ENCODE results near the gene NOTO.
"Not testable (repeated sequence)": the region's sequence is repeated elsewhere in the genome, so short reads cannot be mapped to it uniquely, and the experiment has no call there.

NOTO gene

DNA sequence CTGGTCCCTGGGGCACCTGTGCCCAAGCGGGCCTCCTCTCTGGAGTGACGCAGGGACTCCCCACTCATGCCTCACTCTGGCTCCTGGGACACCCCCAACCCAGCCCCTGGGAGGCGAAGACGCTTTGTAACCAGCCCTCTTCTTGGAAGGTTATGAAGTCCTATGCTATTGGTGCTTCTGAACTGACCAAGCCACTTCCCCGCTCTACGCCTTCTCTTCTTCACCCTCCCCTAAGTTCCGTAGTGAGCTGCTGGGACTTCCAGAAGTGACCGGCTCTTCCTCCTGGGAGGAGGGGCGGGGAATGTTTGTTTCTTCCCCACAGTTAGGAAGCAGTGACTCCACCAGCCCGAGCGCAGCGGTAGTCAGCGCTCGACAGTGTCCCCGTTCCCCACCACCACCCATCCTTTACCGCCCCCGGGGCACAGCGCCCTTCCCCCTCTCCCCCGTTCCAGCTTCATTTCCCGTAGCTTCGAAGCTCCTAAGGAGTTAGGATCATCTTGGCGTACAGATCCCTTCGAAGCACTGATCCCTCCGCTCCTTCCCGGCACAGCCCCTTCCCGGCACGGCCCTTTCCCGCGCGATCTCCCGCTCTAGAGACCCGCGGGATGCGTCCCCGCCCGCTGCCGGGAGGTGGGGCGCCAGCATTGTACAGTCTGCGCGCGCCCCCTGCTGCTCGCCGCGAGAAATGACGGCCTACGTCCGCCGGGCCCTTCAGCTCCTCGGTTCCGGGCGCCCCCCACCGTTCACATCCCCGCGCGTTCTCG is 25.3 kb upstream of the NOTO start:
- DNase-seq (ENCODE audit: low read depth, low spot score): peak; percentile 87
- in situ Hi-C loops (cut with HindIII; ENCODE audit: low sequenced_read_pairs): no loop called here
- peak; percentile 87 for TF ChIP-seq CTCF (IDR thresholded peaks at IDR 0.05; ENCODE audit: low read depth, low read length)
- H3K4me3 ChIP-seq (ENCODE audit: low read depth, low read length): peak overlapping the region; percentile 61

DNA sequence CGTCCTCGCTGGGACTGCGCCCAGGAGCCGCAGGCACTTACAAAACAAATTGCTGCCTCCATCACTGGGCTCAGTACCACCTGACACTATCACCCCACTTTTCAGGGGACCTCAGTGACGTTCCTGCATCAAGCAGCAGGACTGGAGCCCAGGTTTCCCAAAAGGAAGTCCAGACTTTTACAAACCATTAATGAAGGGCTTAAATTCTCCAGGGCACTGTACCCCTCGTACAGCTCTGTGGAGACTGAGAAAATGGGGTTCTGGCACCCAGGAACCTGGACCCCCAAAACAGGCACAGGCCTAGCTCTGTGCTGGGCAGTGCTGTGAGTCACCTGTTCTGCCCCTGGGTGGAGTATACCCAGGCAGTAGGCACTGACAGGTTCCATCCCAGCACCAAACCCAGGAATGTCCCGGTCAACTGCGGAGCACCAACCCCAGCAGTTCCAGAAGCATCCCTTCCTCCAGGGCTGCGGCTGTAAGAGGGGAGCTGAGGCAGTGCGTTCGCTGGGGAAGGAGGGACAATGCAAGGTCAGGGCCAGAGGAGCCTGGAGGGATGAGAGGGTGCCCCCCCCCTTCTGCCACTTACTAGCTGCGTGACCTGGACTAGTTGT is 24.6 kb upstream of the NOTO start:
- DNase-seq (ENCODE audit: low read depth, low spot score): no peak
- no peak for TF ChIP-seq CTCF (IDR thresholded peaks at IDR 0.05; ENCODE audit: low read depth, low read length)
- H3K4me3 ChIP-seq (ENCODE audit: low read depth, low read length): no peak overlapping the region
- in situ Hi-C loops (cut with HindIII; ENCODE audit: low sequenced_read_pairs): no loop called here

DNA sequence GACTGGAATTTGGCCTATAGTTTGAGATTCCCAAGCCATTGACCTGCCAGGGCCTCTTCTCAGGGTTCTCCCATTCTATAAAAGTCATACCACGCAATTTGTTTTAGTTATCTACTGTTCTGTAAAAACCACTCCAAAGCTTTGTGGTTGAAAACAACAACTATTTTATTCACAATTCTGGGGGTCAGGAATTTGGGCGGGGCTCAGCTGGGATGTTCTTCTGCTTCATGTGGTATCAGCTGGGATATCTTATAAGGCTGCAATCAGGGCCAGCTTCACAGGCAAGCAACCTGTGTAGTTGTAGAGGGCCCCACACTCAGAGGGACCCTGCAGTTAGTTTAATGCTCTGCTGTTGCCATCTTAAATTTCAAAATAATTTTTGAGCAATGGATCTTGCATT is 16.4 kb upstream of the NOTO start:
- no peak for TF ChIP-seq CTCF (IDR thresholded peaks at IDR 0.05; ENCODE audit: low read depth, low read length)
- in situ Hi-C loops (cut with HindIII; ENCODE audit: low sequenced_read_pairs): no loop called here
- no peak for DNase-seq (ENCODE audit: low read depth, low spot score)
- H3K4me3 ChIP-seq (ENCODE audit: low read depth, low read length): no peak overlapping the region

GRCh38 chr2:73187549-73187948 is 14.8 kb upstream of the NOTO start:
- no peak for DNase-seq (ENCODE audit: low read depth, low spot score)
- in situ Hi-C loops (cut with HindIII; ENCODE audit: low sequenced_read_pairs): no loop called here
- no peak overlapping the region for H3K4me3 ChIP-seq (ENCODE audit: low read depth, low read length)
- TF ChIP-seq CTCF (IDR thresholded peaks at IDR 0.05; ENCODE audit: low read depth, low read length): no peak

- no peak for TF ChIP-seq CTCF (IDR thresholded peaks at IDR 0.05; ENCODE audit: low read depth, low read length)
- no peak for DNase-seq (ENCODE audit: low read depth, low spot score)
- in situ Hi-C loops (cut with HindIII; ENCODE audit: low sequenced_read_pairs): no loop called here
- no peak overlapping the region for H3K4me3 ChIP-seq (ENCODE audit: low read depth, low read length)
Observed at GRCh38 chr2:73197579-73197978, 4.8 kb upstream of the NOTO start.

- DNase-seq (ENCODE audit: low read depth, low spot score); in situ Hi-C loops (cut with HindIII; ENCODE audit: low sequenced_read_pairs); H3K4me3 ChIP-seq (ENCODE audit: low read depth, low read length): not testable (repeated sequence)
Observed at GRCh38 chr2:73200281-73200680, 2.1 kb upstream of the NOTO start.

GRCh38 chr2:73203055-73203681 is 794 bp downstream of the NOTO start:
- TF ChIP-seq CTCF (IDR thresholded peaks at IDR 0.05; ENCODE audit: low read depth, low read length): no peak
- in situ Hi-C loops (cut with HindIII; ENCODE audit: low sequenced_read_pairs): no loop called here
- no peak for DNase-seq (ENCODE audit: low read depth, low spot score)
- H3K4me3 ChIP-seq (ENCODE audit: low read depth, low read length): no peak overlapping the region
